Vagina (tissue), 2 donors: ENCODE results near the gene URM1.
A peak's percentile ranks its signal among the peaks of the same experiment; 100 is the strongest.

Experiments used
- CTCF ChIP-seq, 3 experiments: fragments of 450-650 bp in 2 of 3; fragments of 200-600 bp in 1 of 3; sonication (generic) in 1 of 3; IDR thresholded peaks; one replicate each; pipeline ENCODE4 v1.5.1; 2017 to 2019; ENCODE audit warnings: antibody characterized with exemption in 3 of 3, mild to moderate bottlenecking in 2 of 3, moderate library complexity in 2 of 3
- POLR2A ChIP-seq, 2 donors: fragments of 450-650 bp; IDR thresholded peaks; one replicate each; pipeline ENCODE4 v1.6.1; 2017; ENCODE audit warnings: antibody characterized with exemption in 2 of 2, mild to moderate bottlenecking in 2 of 2, moderate library complexity in 2 of 2
- POLR2AphosphoS5 ChIP-seq, 2 donors: sonication (generic); formaldehyde crosslinking; IDR thresholded peaks; one replicate each; pipeline ENCODE4 v1.9.0; 2017; ENCODE audit warnings: antibody characterized with exemption in 2 of 2, mild to moderate bottlenecking in 2 of 2, low read depth in 1 of 2; ENCODE audit not compliant: insufficient read depth in 1 of 2

- peak in 1 of 3 experiments; percentile 31 for TF ChIP-seq CTCF (IDR thresholded peaks at IDR 0.05)
- TF ChIP-seq POLR2A (IDR thresholded peaks at IDR 0.05) = no peak
- TF ChIP-seq POLR2AphosphoS5 (IDR thresholded peaks at IDR 0.05; ENCODE audit: insufficient read depth in 1 of 2, low read depth in 1 of 2) = no peak
These were observed 29.7 kb upstream of the URM1 start for GRCh38 chr9:128341435-128341849.
